ENCODE data around the gene IGFALS. TPM values are rescaled to one million over a fixed set of nuclear protein-coding genes. Genes with fewer than 3 reads are reported as not detected.

The IGFALS gene
- total and polyA plus RNA-seq, 2 of the 4 experiments (the other 2 are of a cell fraction) = not detected

GRCh38 chr16:1772908-1773702, 20.4 kb downstream of the IGFALS start, which contains the start of gene MRPS34 (continued):
- TF ChIP-seq RCOR1 (IDR thresholded peaks at IDR 0.05; ENCODE audit: insufficient replicate concordance, low read length) (no peak), RAD21 (IDR thresholded peaks at IDR 0.05; ENCODE audit: low read length) (peak; percentile 34), CHD1 (IDR thresholded peaks at IDR 0.05; ENCODE audit: low read depth, low read length) (peak; percentile 66; the same call in 1 of the 2 replicates)

DNA sequence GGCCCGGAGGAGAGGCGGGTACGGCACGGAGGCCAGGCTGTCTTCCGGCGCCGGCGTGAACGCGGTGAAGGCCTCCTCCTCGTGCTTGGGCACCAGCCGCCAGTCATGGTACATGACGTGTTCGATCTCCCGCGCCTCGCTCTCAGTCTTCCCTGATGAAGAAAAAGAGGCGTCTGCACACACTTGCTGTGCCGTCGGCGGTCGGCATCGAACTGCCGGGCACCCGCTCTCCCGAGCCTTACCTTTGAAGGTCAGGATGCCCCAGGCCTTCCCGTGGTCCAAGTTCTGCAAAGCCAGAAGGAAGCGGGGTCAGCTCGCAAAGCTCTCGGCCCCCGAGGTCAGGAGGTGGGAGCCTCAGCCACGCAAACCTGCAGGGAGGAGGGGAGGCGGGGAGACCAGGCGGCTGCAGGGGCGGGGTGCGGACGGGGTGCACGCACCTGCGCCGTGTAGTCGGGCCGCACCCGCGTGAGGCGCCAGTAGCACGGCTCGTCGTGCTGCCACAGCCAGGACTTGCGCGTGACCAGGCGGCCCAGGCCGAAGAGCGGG, 21.1 kb downstream of the IGFALS start, which contains the start of gene EME2:
EME2 (plus strand) TSS at position 449 of the 546 bp plus-strand sequence. CDS start 418 bp downstream, outside the sequence.
- H2AFZ ChIP-seq (replicated peaks; ENCODE audit: low read length, poor library complexity) = peak within 1 kb of the TSS; percentile 94

More for the DNA sequence above, 21.1 kb downstream of the IGFALS start, which contains the start of gene EME2:
- peak within 1 kb of the TSS; percentile 63 for H3K14ac ChIP-seq (replicated peaks; ENCODE audit: low read depth, low read length)
- intact Hi-C loops (cut with micrococcal nuclease) (no loop called here), dilution Hi-C loops (cut with HindIII; ENCODE audit: low sequenced_read_pairs, unreplicated experiment) (no loop called here), in situ Hi-C loops (cut with MboI; ENCODE audit: low sequenced_read_pairs) (no loop called here)
- peak within 1 kb of the TSS; percentile 51 for H3K56ac ChIP-seq (ENCODE audit: extremely low read depth, insufficient read depth, low read length)
- H3K4me2 ChIP-seq (ENCODE audit: low read depth, low read length) = peak within 1 kb of the TSS; percentile 93
- BruUV-seq (replicated peaks) = no TSS peak
- ChIA-PET POLR2A (ENCODE audit: unreplicated experiment) (no interaction called here), CTCF (interaction anchor here (0.8 to 0.9 kb wide), 2 partner anchors 10 to 67 kb away, joined by 3 read pairs; partner anchors contain the start of genes NUBP2 and SPSB3)
- H3K23ac ChIP-seq (ENCODE audit: low read depth, low read length) = peak within 1 kb of the TSS; percentile 69
- peak within 1 kb of the TSS; percentile 88 for H3K9ac ChIP-seq (ENCODE audit: low read depth, low read length)
- DNase-seq = peak; percentile 33
- H3K18ac ChIP-seq (ENCODE audit: low read depth, low read length) = no peak within 1 kb of the TSS
- H2BK20ac ChIP-seq (ENCODE audit: low read depth, low read length) = no peak within 1 kb of the TSS
- peak within 1 kb of the TSS; percentile 77 to 92 for H4K8ac ChIP-seq (ENCODE audit: low read depth in 2 of 2, low read length in 2 of 2)
- peaks cover 32% of the 10 kb centered on the region for H3K36me3 ChIP-seq (ENCODE audit: control insufficient read depth, insufficient read depth, low read length)
- H2AK5ac ChIP-seq (ENCODE audit: low read depth, low read length) = peak within 1 kb of the TSS; percentile 93
- ATAC-seq (ENCODE audit: low read depth) = peak; percentile 2
- H4K91ac ChIP-seq (ENCODE audit: insufficient read depth, low read depth, low read length) = peak within 1 kb of the TSS; percentile 84
- 0 out of 2 replicates have a peak, but pooled peaks cover 3% of the 10 kb centered on the region for H3K9me1 ChIP-seq (ENCODE audit: insufficient read depth, low read length)
- WGBS, 2 experiments (ENCODE audit: extremely low coverage in 2 of 2, insufficient read length in 1 of 2) = 1% methylated on average over 35 of the region's 53 CpGs; no CpG with 5 or more reads in 1 of the 2 experiments
- H4K20me1 ChIP-seq (ENCODE audit: insufficient read depth, low read length) = peaks cover 28% of the 10 kb centered on the region
- peak within 1 kb of the TSS; percentile 68 for H4K5ac ChIP-seq (ENCODE audit: low read depth, low read length)
- H3K9me3 ChIP-seq (ENCODE audit: control insufficient read depth, insufficient read depth, low read length) = no peaks in the 10 kb centered on the region
- H3K4ac ChIP-seq (ENCODE audit: low read depth, low read length) = peak within 1 kb of the TSS; percentile 85
- peak; percentile 62; the same call in 1 of the 2 replicates for TF ChIP-seq MXI1 (IDR thresholded peaks at IDR 0.05; ENCODE audit: borderline replicate concordance, low read depth, low read length)
- TF ChIP-seq CHD1 (IDR thresholded peaks at IDR 0.05; ENCODE audit: low read depth, low read length) = no peak
- H3K27me3 ChIP-seq (ENCODE audit: control insufficient read depth, insufficient read depth, low read length) = no peaks in the 10 kb centered on the region
- peak within 1 kb of the TSS; percentile 93 for H3K4me3 ChIP-seq (ENCODE audit: insufficient read depth, low read depth, low read length)
- peak within 1 kb of the TSS; percentile 85 for H3K27ac ChIP-seq (ENCODE audit: insufficient read depth, low read length)
- H3K79me1 ChIP-seq (ENCODE audit: low read depth in 1 of 2, low read length in 2 of 2) = peaks cover 12 to 50% of the 10 kb centered on the region in 2 experiments
- H2BK120ac ChIP-seq (ENCODE audit: low read depth, low read length) = no peak within 1 kb of the TSS
- peaks cover 13% of the 10 kb centered on the region for H3K4me1 ChIP-seq (ENCODE audit: control insufficient read depth, insufficient read depth, low read length)
- H2AK9ac ChIP-seq (replicated peaks; ENCODE audit: low read depth, low read length, poor library complexity) = peak within 1 kb of the TSS; percentile 100
- H2BK15ac ChIP-seq (ENCODE audit: low read depth, low read length) = no peak within 1 kb of the TSS
- peak within 1 kb of the TSS; percentile 78 for H2BK5ac ChIP-seq (ENCODE audit: low read depth, low read length, poor library complexity, severe bottlenecking)
